Measurements from ENCODE around the gene NPTXR. TPM values are rescaled to one million over a fixed set of nuclear protein-coding genes. Genes with fewer than 3 reads are reported as not detected.
A peak's percentile ranks its signal among the peaks of the same experiment; 100 is the strongest.

The NPTXR gene
- total and polyA plus RNA-seq, 2 of the 4 experiments (the other 2 are of a cell fraction): 0.36 to 2.2 TPM

- Histone ChIP-seq H3K79me1 (ENCODE audit: low read depth in 1 of 2, low read length in 2 of 2) (no peaks in the 10 kb centered on the region), H4K5ac (ENCODE audit: low read depth, low read length) (no peak overlapping the region), H3K23ac (ENCODE audit: low read depth, low read length) (no peak overlapping the region), H2BK120ac (ENCODE audit: low read depth, low read length) (no peak overlapping the region), H2AK9ac (replicated peaks; ENCODE audit: low read depth, low read length, poor library complexity) (no peak overlapping the region), H2BK15ac (ENCODE audit: low read depth, low read length) (no peak overlapping the region), H2BK20ac (ENCODE audit: low read depth, low read length) (no peak overlapping the region), H4K20me1 (ENCODE audit: insufficient read depth, low read length) (no peaks in the 10 kb centered on the region; the same call in 1 of the 2 replicates), H3K18ac (ENCODE audit: low read depth, low read length) (no peak overlapping the region), H3K27ac (ENCODE audit: insufficient read depth, low read length) (no peak overlapping the region), H3K4ac (ENCODE audit: low read depth, low read length) (no peak overlapping the region), H2BK5ac (ENCODE audit: low read depth, low read length, poor library complexity, severe bottlenecking) (no peak overlapping the region), H3K4me3 (ENCODE audit: insufficient read depth, low read depth, low read length) (no peak overlapping the region), H3K9me1 (ENCODE audit: insufficient read depth, low read length) (no peaks in the 10 kb centered on the region), H3K14ac (replicated peaks; ENCODE audit: low read depth, low read length) (no peak overlapping the region), H3K4me2 (ENCODE audit: low read depth, low read length) (no peak overlapping the region), H3K56ac (ENCODE audit: extremely low read depth, insufficient read depth, low read length) (no peak overlapping the region), H3K9me3 (ENCODE audit: control insufficient read depth, insufficient read depth, low read length) (no peaks in the 10 kb centered on the region), H3K9ac (ENCODE audit: low read depth, low read length) (no peak overlapping the region), H2AK5ac (ENCODE audit: low read depth, low read length) (no peak overlapping the region), H4K91ac (ENCODE audit: insufficient read depth, low read depth, low read length) (no peak overlapping the region), H3K36me3 (ENCODE audit: control insufficient read depth, insufficient read depth, low read length) (no peaks in the 10 kb centered on the region), H3K4me1 (ENCODE audit: control insufficient read depth, insufficient read depth, low read length) (no peaks in the 10 kb centered on the region), H3K27me3 (ENCODE audit: control insufficient read depth, insufficient read depth, low read length) (peaks cover 39% of the 10 kb centered on the region), H2AFZ (replicated peaks; ENCODE audit: low read length, poor library complexity) (peak overlapping the region; percentile 24), H4K8ac (ENCODE audit: low read depth in 2 of 2, low read length in 2 of 2) (no peak overlapping the region)
- DNase-seq: no peak
- CTCF ChIA-PET: no interaction called here
- BruUV-seq (replicated peaks): no TSS peak
- no peak for TF ChIP-seq RFX5 (IDR thresholded peaks at IDR 0.05; ENCODE audit: low read depth, low read length)
- TF ChIP-seq POLR2A (IDR thresholded peaks at IDR 0.05; ENCODE audit: low read depth, low read length): no peak
- no peak for TF ChIP-seq RAD21 (IDR thresholded peaks at IDR 0.05; ENCODE audit: low read length)
- 30% methylated on average over 2 of the region's 8 CpGs; no CpG with 5 or more reads in 1 of the 2 experiments for WGBS, 2 experiments (ENCODE audit: extremely low coverage in 2 of 2, insufficient read length in 1 of 2)
- no peak for ATAC-seq (ENCODE audit: low read depth)
- POLR2A ChIA-PET (ENCODE audit: unreplicated experiment): no interaction called here
- intact Hi-C loops (cut with micrococcal nuclease): no loop called here
- dilution Hi-C loops (cut with HindIII; ENCODE audit: low sequenced_read_pairs, unreplicated experiment): no loop called here
- in situ Hi-C loops (cut with MboI; ENCODE audit: low sequenced_read_pairs): no loop called here
These were observed 23.8 kb downstream of the NPTXR start for GRCh38 chr22:38820020-38820419.

Data from IMR-90 (cell line).